ENCODE results near the gene OCIAD2. TPM values are rescaled to one million over a fixed set of nuclear protein-coding genes. Genes with fewer than 3 reads are reported as not detected.
A peak's percentile ranks its signal among the peaks of the same experiment; 100 is the strongest.

OCIAD2 gene
- total and polyA plus RNA-seq, 2 of the 4 experiments (the other 2 are of a cell fraction), result 16.5 to 21.4 TPM

DNA sequence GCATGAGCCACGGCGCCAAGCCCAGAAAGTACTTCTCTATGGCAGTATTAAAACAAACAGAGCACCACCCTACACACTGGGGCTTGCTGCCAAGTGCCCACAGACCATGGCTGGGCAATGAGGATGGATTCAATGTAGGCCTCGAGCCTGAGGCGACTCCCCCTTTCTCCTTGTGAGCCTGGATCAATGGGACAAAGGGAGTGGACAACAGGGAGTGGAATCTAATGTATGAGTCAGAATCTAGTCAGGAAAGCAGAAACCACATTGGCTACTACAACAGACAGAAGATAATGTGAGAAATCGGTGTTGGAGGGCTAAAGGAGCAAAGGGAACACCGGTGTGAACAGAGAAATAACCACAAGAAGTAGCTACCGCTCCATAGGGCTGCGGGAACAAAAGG lies 37.7 kb upstream of the OCIAD2 start:
- no peak overlapping the region for H3K27ac ChIP-seq (ENCODE audit: insufficient read depth, low read length)
- peak overlapping the region; percentile 64 for H2AFZ ChIP-seq (replicated peaks; ENCODE audit: low read length, poor library complexity)
- H3K9me1 ChIP-seq (ENCODE audit: insufficient read depth, low read length), result no peaks in the 10 kb centered on the region
- no peaks in the 10 kb centered on the region for H3K79me1 ChIP-seq (ENCODE audit: low read depth in 1 of 2, low read length in 2 of 2)
- H3K4ac ChIP-seq (ENCODE audit: low read depth, low read length), result no peak overlapping the region
- no peak overlapping the region for H3K9ac ChIP-seq (ENCODE audit: low read depth, low read length)
- ATAC-seq (ENCODE audit: low read depth) (no peak), DNase-seq (no peak)
- no peak overlapping the region for H3K4me3 ChIP-seq (ENCODE audit: insufficient read depth, low read depth, low read length)
- in situ Hi-C loops (cut with MboI; ENCODE audit: low sequenced_read_pairs) (no loop called here), dilution Hi-C loops (cut with HindIII; ENCODE audit: low sequenced_read_pairs, unreplicated experiment) (no loop called here), intact Hi-C loops (cut with micrococcal nuclease) (no loop called here)
- no peak overlapping the region for H2BK20ac ChIP-seq (ENCODE audit: low read depth, low read length)
- no peak overlapping the region for H3K14ac ChIP-seq (replicated peaks; ENCODE audit: low read depth, low read length)
- POLR2A ChIA-PET (ENCODE audit: unreplicated experiment), result no interaction called here
- H3K4me2 ChIP-seq (ENCODE audit: low read depth, low read length), result no peak overlapping the region
- no peak overlapping the region for H3K18ac ChIP-seq (ENCODE audit: low read depth, low read length)
- no peak overlapping the region for H4K8ac ChIP-seq (ENCODE audit: low read depth in 2 of 2, low read length in 2 of 2)
- H3K4me1 ChIP-seq (ENCODE audit: control insufficient read depth, insufficient read depth, low read length), result no peaks in the 10 kb centered on the region
- WGBS, 2 experiments (ENCODE audit: extremely low coverage in 2 of 2, insufficient read length in 1 of 2), result 100% methylated on average over 2 of the region's 8 CpGs; no CpG with 5 or more reads in 1 of the 2 experiments
- H3K27me3 ChIP-seq (ENCODE audit: control insufficient read depth, insufficient read depth, low read length), result peaks cover 11% of the 10 kb centered on the region
- H2BK15ac ChIP-seq (ENCODE audit: low read depth, low read length), result no peak overlapping the region
- no peak overlapping the region for H2BK120ac ChIP-seq (ENCODE audit: low read depth, low read length)
- no peak overlapping the region for H2BK5ac ChIP-seq (ENCODE audit: low read depth, low read length, poor library complexity, severe bottlenecking)
- H3K9me3 ChIP-seq (ENCODE audit: control insufficient read depth, insufficient read depth, low read length), result no peaks in the 10 kb centered on the region
- H3K36me3 ChIP-seq (ENCODE audit: control insufficient read depth, insufficient read depth, low read length), result no peaks in the 10 kb centered on the region
- CTCF ChIA-PET, result interaction anchor here (0.6 kb wide), 1 partner anchor 18 kb away, joined by 4 read pairs; no protein-coding TSS in a partner anchor
- no peaks in the 10 kb centered on the region for H4K20me1 ChIP-seq (ENCODE audit: insufficient read depth, low read length)
- no peak for TF ChIP-seq BHLHE40 (IDR thresholded peaks at IDR 0.05; ENCODE audit: low read depth, low read length)
- TF ChIP-seq, protein P1, sequence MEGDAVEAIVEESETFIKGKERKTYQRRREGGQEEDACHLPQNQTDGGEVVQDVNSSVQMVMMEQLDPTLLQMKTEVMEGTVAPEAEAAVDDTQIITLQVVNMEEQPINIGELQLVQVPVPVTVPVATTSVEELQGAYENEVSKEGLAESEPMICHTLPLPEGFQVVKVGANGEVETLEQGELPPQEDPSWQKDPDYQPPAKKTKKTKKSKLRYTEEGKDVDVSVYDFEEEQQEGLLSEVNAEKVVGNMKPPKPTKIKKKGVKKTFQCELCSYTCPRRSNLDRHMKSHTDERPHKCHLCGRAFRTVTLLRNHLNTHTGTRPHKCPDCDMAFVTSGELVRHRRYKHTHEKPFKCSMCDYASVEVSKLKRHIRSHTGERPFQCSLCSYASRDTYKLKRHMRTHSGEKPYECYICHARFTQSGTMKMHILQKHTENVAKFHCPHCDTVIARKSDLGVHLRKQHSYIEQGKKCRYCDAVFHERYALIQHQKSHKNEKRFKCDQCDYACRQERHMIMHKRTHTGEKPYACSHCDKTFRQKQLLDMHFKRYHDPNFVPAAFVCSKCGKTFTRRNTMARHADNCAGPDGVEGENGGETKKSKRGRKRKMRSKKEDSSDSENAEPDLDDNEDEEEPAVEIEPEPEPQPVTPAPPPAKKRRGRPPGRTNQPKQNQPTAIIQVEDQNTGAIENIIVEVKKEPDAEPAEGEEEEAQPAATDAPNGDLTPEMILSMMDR (conservative IDR thresholded peaks at IDR 0.05; ENCODE audit: low read depth, low read length), result no peak
- no peak for TF ChIP-seq RAD21 (IDR thresholded peaks at IDR 0.05; ENCODE audit: low read length)
- TF ChIP-seq POLR2A (IDR thresholded peaks at IDR 0.05; ENCODE audit: low read depth, low read length), result no peak
- TF ChIP-seq, protein P2, sequence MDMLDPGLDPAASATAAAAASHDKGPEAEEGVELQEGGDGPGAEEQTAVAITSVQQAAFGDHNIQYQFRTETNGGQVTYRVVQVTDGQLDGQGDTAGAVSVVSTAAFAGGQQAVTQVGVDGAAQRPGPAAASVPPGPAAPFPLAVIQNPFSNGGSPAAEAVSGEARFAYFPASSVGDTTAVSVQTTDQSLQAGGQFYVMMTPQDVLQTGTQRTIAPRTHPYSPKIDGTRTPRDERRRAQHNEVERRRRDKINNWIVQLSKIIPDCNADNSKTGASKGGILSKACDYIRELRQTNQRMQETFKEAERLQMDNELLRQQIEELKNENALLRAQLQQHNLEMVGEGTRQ (IDR thresholded peaks at IDR 0.05; ENCODE audit: low read depth, low read length), result no peak
- TF ChIP-seq RCOR1 (IDR thresholded peaks at IDR 0.05; ENCODE audit: insufficient replicate concordance, low read length), result no peak
- no peak for TF ChIP-seq MXI1 (IDR thresholded peaks at IDR 0.05; ENCODE audit: borderline replicate concordance, low read depth, low read length)
- no peak for TF ChIP-seq SMC3 (IDR thresholded peaks at IDR 0.05; ENCODE audit: low read depth, low read length)
- TF ChIP-seq, protein P3, sequence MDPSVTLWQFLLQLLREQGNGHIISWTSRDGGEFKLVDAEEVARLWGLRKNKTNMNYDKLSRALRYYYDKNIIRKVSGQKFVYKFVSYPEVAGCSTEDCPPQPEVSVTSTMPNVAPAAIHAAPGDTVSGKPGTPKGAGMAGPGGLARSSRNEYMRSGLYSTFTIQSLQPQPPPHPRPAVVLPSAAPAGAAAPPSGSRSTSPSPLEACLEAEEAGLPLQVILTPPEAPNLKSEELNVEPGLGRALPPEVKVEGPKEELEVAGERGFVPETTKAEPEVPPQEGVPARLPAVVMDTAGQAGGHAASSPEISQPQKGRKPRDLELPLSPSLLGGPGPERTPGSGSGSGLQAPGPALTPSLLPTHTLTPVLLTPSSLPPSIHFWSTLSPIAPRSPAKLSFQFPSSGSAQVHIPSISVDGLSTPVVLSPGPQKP (IDR thresholded peaks at IDR 0.05; ENCODE audit: borderline replicate concordance, low read depth, low read length), result no peak
- no TSS peak for BruUV-seq (replicated peaks)
- no peak overlapping the region for H2AK9ac ChIP-seq (replicated peaks; ENCODE audit: low read depth, low read length, poor library complexity)
- no peak overlapping the region for H4K5ac ChIP-seq (ENCODE audit: low read depth, low read length)
- H2AK5ac ChIP-seq (ENCODE audit: low read depth, low read length), result no peak overlapping the region; the same call in 1 of the 2 replicates
- H4K91ac ChIP-seq (ENCODE audit: insufficient read depth, low read depth, low read length), result no peak overlapping the region
- H3K56ac ChIP-seq (ENCODE audit: extremely low read depth, insufficient read depth, low read length), result no peak overlapping the region
- H3K23ac ChIP-seq (ENCODE audit: low read depth, low read length), result no peak overlapping the region
